HepG2 (cell line): Measurements from ENCODE around the gene FOSB. TPM values are rescaled to one million over a fixed set of nuclear protein-coding genes. Genes with fewer than 3 reads are reported as not detected.

Experiments used
- ARID5B ChIP-seq: IDR thresholded peaks from 2 replicates; pipeline ENCODE4 v1.4.0; 2020; ENCODE audit warnings: mild to moderate bottlenecking, missing genetic modification reagents
- FOSL2 ChIP-seq: sonication (generic); formaldehyde crosslinking; IDR thresholded peaks from 2 replicates; pipeline ENCODE4 v1.4.0; 2020; ENCODE audit warnings: missing genetic modification reagents
- RNF219 ChIP-seq: sonication (generic); formaldehyde crosslinking; IDR thresholded peaks from 2 replicates; pipeline ENCODE4 v1.5.0; 2020; ENCODE audit warnings: mild to moderate bottlenecking, missing genetic modification reagents
- TBL1XR1 ChIP-seq: fragments of 150-350 bp; IDR thresholded peaks from 2 replicates; pipeline ENCODE4 v1.6.1; 2014; ENCODE audit warnings: borderline replicate concordance, low read length; ENCODE audit not compliant: partially characterized antibody
- TGIF2 ChIP-seq: IDR thresholded peaks from 2 replicates; pipeline ENCODE4 v1.6.1; 2016; ENCODE audit warnings: control low read depth, missing compliant biosample characterization
- U2AF2 ChIP-seq: fragments of 200-400 bp; formaldehyde crosslinking; IDR thresholded peaks from 2 replicates; pipeline ENCODE4 v1.6.1; 2017; ENCODE audit warnings: low read depth, mild to moderate bottlenecking, low read length
- ZBTB21 ChIP-seq: sonication (generic); formaldehyde crosslinking; IDR thresholded peaks from 2 replicates; pipeline ENCODE4 v1.4.0; 2020; ENCODE audit warnings: missing genetic modification reagents
- ZNF234 ChIP-seq: sonication (generic); formaldehyde crosslinking; conservative IDR thresholded peaks from 2 replicates; pipeline ENCODE4 v1.5.1; 2020; ENCODE audit warnings: mild to moderate bottlenecking, missing genetic modification reagents
- ZNF263 ChIP-seq: sonication (generic); formaldehyde crosslinking; IDR thresholded peaks from 2 replicates; pipeline ENCODE4 v1.4.0; 2020; ENCODE audit warnings: missing genetic modification reagents
- ZNF264 ChIP-seq: sonication (generic); formaldehyde crosslinking; IDR thresholded peaks from 2 replicates; pipeline ENCODE4 v1.4.0; 2020; ENCODE audit warnings: missing genetic modification reagents
- ZNF296 ChIP-seq: sonication (generic); formaldehyde crosslinking; conservative IDR thresholded peaks from 2 replicates; pipeline ENCODE4 v1.5.0; 2020; ENCODE audit warnings: mild to moderate bottlenecking, missing genetic modification reagents
- polyA plus RNA-seq, 8 experiments: library from polyadenylated mRNA; depleted of rRNA in 3 of 8; stranded (reverse) in 7 of 8; unstranded in 1 of 8; fragments of >200 nt; fragmentation: Illumina TruSeq in 4 of 8; extraction: Trizol in 4 of 8; gene quantifications; 2 replicates each; pipeline versions ENCODE4 v1.2.1 to v1.2.3, GENCODE V29; 2011 to 2016; ENCODE audit warnings: low read depth in 4 of 8, missing spikeins in 1 of 8, mixed read lengths in 1 of 8; ENCODE audit not compliant: insufficient read depth in 1 of 8
- total RNA-seq, 5 experiments: library from RNA; depleted of rRNA; stranded (reverse); fragments of >200 nt; fragmentation: Illumina TruSeq; extraction: Trizol; gene quantifications; 2 replicates each; pipeline ENCODE4 v1.2.3, GENCODE V29; 2016; ENCODE audit warnings: low read depth in 1 of 5
- TF ChIP-seq, protein P1 (sequence below): sonication (generic); formaldehyde crosslinking; IDR thresholded peaks from 2 replicates; pipeline ENCODE4 v1.5.0; 2020; ENCODE audit warnings: mild to moderate bottlenecking, missing genetic modification reagents, borderline replicate concordance

Gene FOSB
- total and polyA plus RNA-seq, 2 of the 13 experiments (the other 11 are each of a cell fraction or from before 2014, with no cell fraction given) = 2.8 to 6.0 TPM

DNA sequence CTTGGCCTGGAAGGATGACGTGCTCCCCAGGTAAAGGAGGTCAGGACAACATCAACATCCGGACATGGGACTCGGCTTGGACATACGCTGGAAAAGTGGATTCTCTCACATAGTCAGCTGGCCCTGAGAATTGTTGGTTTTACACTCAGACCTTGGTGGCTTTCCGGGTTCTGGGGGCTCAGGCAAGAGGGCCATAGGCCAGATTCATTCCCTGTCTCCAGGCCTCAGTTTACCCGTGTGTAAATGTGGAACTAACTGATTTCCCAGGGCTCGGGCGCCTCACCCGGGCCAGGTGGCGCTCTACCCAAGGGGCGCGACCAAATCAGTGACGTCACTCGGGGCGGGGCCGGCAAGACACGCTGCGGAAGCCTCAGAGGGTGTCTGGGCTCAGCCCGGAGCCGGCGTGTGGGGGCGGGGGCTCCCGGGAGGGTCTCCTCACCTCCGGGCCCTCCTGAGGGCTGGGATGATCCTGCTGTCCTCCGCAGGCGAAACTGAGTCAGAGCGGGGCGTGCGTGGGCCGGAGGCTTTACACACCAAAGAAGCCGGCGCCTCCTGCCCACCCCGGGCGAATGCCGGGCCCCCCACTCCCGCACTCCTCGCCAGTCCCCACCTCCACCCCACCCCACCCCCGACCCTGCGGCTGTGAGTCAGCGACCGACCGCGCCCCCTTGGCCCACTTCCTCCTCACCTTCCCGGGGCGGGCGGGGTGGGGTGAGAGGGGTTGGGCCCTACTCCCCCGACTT lies 38.6 kb downstream of the FOSB start (continued):
- TF ChIP-seq TBL1XR1 (peak; percentile 35), ZNF263 (CRISPR knock-in tag) (peak; percentile 15; the same call in 1 of the 2 replicates), ARID5B (peak; percentile 26; the same call in 1 of the 2 replicates), FOSL2 (CRISPR knock-in tag) (peak; percentile 79), ZNF264 (CRISPR knock-in tag) (no peak), TGIF2 (CRISPR knock-in tag) (peak; percentile 69; the same call in 1 of the 2 replicates), ZNF296 (no peak), U2AF2 (no peak), RNF219 (CRISPR knock-in tag) (0 out of 2 replicates have a peak, but pooled peaks have one; percentile 24), ZBTB21 (CRISPR knock-in tag) (0 out of 2 replicates have a peak, but pooled peaks have one; percentile 28), ZNF234 (no peak)
- TF ChIP-seq, protein P1, sequence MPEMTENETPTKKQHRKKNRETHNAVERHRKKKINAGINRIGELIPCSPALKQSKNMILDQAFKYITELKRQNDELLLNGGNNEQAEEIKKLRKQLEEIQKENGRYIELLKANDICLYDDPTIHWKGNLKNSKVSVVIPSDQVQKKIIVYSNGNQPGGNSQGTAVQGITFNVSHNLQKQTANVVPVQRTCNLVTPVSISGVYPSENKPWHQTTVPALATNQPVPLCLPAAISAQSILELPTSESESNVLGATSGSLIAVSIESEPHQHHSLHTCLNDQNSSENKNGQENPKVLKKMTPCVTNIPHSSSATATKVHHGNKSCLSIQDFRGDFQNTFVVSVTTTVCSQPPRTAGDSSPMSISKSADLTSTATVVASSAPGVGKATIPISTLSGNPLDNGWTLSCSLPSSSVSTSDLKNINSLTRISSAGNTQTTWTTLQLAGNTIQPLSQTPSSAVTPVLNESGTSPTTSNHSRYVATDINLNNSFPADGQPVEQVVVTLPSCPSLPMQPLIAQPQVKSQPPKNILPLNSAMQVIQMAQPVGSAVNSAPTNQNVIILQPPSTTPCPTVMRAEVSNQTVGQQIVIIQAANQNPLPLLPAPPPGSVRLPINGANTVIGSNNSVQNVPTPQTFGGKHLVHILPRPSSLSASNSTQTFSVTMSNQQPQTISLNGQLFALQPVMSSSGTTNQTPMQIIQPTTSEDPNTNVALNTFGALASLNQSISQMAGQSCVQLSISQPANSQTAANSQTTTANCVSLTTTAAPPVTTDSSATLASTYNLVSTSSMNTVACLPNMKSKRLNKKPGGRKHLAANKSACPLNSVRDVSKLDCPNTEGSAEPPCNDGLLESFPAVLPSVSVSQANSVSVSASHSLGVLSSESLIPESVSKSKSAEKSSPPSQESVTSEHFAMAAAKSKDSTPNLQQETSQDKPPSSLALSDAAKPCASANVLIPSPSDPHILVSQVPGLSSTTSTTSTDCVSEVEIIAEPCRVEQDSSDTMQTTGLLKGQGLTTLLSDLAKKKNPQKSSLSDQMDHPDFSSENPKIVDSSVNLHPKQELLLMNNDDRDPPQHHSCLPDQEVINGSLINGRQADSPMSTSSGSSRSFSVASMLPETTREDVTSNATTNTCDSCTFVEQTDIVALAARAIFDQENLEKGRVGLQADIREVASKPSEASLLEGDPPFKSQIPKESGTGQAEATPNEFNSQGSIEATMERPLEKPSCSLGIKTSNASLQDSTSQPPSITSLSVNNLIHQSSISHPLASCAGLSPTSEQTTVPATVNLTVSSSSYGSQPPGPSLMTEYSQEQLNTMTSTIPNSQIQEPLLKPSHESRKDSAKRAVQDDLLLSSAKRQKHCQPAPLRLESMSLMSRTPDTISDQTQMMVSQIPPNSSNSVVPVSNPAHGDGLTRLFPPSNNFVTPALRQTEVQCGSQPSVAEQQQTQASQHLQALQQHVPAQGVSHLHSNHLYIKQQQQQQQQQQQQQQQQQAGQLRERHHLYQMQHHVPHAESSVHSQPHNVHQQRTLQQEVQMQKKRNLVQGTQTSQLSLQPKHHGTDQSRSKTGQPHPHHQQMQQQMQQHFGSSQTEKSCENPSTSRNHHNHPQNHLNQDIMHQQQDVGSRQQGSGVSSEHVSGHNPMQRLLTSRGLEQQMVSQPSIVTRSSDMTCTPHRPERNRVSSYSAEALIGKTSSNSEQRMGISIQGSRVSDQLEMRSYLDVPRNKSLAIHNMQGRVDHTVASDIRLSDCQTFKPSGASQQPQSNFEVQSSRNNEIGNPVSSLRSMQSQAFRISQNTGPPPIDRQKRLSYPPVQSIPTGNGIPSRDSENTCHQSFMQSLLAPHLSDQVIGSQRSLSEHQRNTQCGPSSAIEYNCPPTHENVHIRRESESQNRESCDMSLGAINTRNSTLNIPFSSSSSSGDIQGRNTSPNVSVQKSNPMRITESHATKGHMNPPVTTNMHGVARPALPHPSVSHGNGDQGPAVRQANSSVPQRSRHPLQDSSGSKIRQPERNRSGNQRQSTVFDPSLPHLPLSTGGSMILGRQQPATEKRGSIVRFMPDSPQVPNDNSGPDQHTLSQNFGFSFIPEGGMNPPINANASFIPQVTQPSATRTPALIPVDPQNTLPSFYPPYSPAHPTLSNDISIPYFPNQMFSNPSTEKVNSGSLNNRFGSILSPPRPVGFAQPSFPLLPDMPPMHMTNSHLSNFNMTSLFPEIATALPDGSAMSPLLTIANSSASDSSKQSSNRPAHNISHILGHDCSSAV (CRISPR knock-in tag) = no peak
